SU-DHL-6 (cell line): ENCODE results near the gene DNAH12.

Source experiments
- H2AFZ ChIP-seq: fragments of 200-600 bp; sonication (generic); 2 replicates; pipeline ENCODE4 v1.6.1; 2014; ENCODE audit warnings: low read depth, mild to moderate bottlenecking, moderate library complexity, mixed read lengths, antibody characterized with exemption, low read length; ENCODE audit not compliant: severe bottlenecking
- H3F3A ChIP-seq: fragments of 200-600 bp; shearing (Covaris generic); 2 replicates; pipeline ENCODE4 v1.6.0; 2016; ENCODE audit warnings: antibody characterized with exemption, mild to moderate bottlenecking; ENCODE audit not compliant: insufficient read depth
- H3K27ac ChIP-seq: fragments of 200-600 bp; sonication (generic); 2 replicates; pipeline ENCODE4 v1.5.1; 2016; ENCODE audit warnings: low read depth, mild to moderate bottlenecking, low read length, moderate library complexity, mixed read lengths
- H3K27me3 ChIP-seq: fragments of 200-600 bp; sonication (generic), shearing (Covaris generic); 2 replicates; pipeline ENCODE4 v1.6.0; 2014; ENCODE audit warnings: mild to moderate bottlenecking, low read length
- H3K36me3 ChIP-seq: fragments of 200-600 bp; sonication (generic); 2 replicates; pipeline ENCODE4 v1.6.1; 2014; ENCODE audit warnings: mild to moderate bottlenecking, low read length, mixed read lengths
- H3K4me2 ChIP-seq: fragments of 300-600, 200-600 bp; shearing (Covaris generic), sonication (generic); 2 replicates; pipeline ENCODE4 v1.6.0; 2014; ENCODE audit warnings: low read length, low read depth, mild to moderate bottlenecking; ENCODE audit not compliant: poor library complexity, severe bottlenecking
- H3K4me3 ChIP-seq: fragments of 200-600 bp; sonication (generic); 2 replicates; pipeline ENCODE4 v1.5.1; 2014; ENCODE audit warnings: antibody characterized with exemption, low read length, mild to moderate bottlenecking, mixed read lengths; ENCODE audit not compliant: insufficient read depth, poor library complexity, severe bottlenecking
- H3K79me2 ChIP-seq: fragments of 200-600 bp; sonication (generic); 2 replicates; pipeline ENCODE4 v1.6.1; 2014; ENCODE audit warnings: mild to moderate bottlenecking, low read length, moderate library complexity; ENCODE audit not compliant: insufficient read depth
- H3K9ac ChIP-seq: fragments of 200-600 bp; sonication (generic); 2 replicates; pipeline ENCODE4 v1.7.0; 2014; ENCODE audit warnings: mild to moderate bottlenecking, low read length
- H3K9me2 ChIP-seq: fragments of 200-600 bp; sonication (generic); replicated peaks from 2 replicates; pipeline ENCODE4 v1.6.1; 2014; ENCODE audit warnings: low read length; ENCODE audit not compliant: insufficient read depth
- H3K9me3 ChIP-seq: fragments of 200-600 bp; sonication (generic); 2 replicates; pipeline ENCODE4 v1.6.1; 2014; ENCODE audit warnings: low read length, mixed read lengths; ENCODE audit not compliant: insufficient read depth
- H4K20me1 ChIP-seq: fragments of 200-600 bp; sonication (generic); 2 replicates; pipeline ENCODE4 v1.6.1; 2014; ENCODE audit warnings: low read depth, mild to moderate bottlenecking, antibody characterized with exemption, low read length, moderate library complexity, mixed read lengths
- CTCF ChIP-seq: fragments of 200-600 bp; sonication (generic); IDR thresholded peaks from one replicate; pipeline ENCODE4 v1.5.1; 2017; ENCODE audit warnings: antibody characterized with exemption, mild to moderate bottlenecking, low read length, moderate library complexity; ENCODE audit not compliant: insufficient read depth, poor library complexity, severe bottlenecking
- EZH2phosphoT487 ChIP-seq: fragments of 200-600 bp; sonication (generic), shearing (Covaris generic); conservative IDR thresholded peaks from 2 replicates; pipeline ENCODE4 v1.6.1; 2018; ENCODE audit warnings: mild to moderate bottlenecking, antibody characterized with exemption, low read length, moderate library complexity, mixed read lengths

The DNAH12 gene

DNA sequence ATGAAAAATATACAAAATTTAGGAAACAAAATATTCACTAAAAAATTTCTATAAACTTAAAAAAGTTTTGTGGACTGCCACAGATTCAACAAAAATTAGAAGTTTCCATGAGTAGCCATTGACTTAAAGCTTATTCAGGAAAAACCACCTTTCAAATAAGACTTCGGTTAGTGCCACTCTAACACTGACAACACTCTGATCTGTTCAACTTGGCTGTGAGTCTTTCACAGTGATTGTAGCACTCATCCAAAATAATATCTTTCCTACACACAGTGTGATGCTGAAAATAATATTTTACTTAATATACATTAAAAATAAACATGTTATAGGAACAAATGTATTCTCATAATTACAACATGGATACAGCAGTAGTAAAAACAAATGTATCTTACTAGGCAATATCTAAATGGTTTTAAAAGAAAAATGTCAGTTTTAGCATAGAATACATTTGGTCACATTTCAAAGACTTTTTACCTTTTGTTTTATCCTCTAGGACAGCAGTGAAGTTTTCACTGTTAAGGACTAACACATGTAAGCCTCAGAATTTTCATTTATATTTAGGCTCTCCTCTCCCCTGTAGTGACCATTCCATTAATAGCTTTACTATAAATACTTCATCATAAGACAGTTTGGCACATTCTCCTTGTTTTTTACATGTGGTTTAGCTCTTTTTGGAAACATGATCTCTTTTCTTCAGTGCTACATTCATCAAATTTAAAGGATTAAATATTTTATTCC lies 251.8 kb downstream of the DNAH12 start, which contains the start of gene ASB14:
TSS of gene ASB14 (minus strand) at position 527 of the 738 bp plus-strand sequence. CDS start 652 bp downstream, outside the sequence.
- Histone ChIP-seq H3K9ac (no peak within 1 kb of the TSS), H3K36me3 (no peaks in the 10 kb centered on the region), H4K20me1 (no peaks in the 10 kb centered on the region), H3F3A (no peaks in the 10 kb centered on the region), H3K9me3 (no peaks in the 10 kb centered on the region), H3K79me2 (no peaks in the 10 kb centered on the region), H3K4me3 (no peak within 1 kb of the TSS), H2AFZ (no peak within 1 kb of the TSS), H3K4me2 (no peak within 1 kb of the TSS), H3K27ac (no peak within 1 kb of the TSS), H3K27me3 (no peaks in the 10 kb centered on the region), H3K9me2 (no peaks in the 10 kb centered on the region)
- TF ChIP-seq CTCF (no peak), EZH2phosphoT487 (no peak)

DNA sequence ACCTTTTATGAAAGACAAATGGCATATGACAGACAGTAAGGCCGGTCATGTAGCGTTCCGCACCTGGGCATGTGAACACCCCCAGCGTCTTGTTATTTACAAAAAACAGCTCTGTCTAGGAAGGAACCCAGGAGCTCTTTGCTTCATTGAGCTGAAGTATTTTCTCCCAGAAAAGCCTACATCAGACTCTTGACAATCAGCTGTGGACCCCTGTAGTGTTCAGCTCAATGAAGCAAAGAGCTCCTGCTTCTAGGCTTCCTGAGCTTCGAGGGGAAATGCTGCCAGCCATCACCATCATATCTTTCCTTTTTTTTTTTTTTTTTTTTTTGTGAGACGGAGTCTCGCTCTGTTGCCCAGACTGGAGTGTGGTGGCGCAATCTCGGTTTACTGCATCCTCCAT lies 255.7 kb downstream of the DNAH12 start:
- no peak overlapping the region for H3K9ac ChIP-seq
- no peaks in the 10 kb centered on the region for H3K36me3 ChIP-seq
- H3K9me3 ChIP-seq, result no peaks in the 10 kb centered on the region
- TF ChIP-seq CTCF (no peak), EZH2phosphoT487 (no peak)
- H3F3A ChIP-seq, result no peaks in the 10 kb centered on the region
- H3K27me3 ChIP-seq, result no peaks in the 10 kb centered on the region
- no peak overlapping the region for H3K27ac ChIP-seq
- no peaks in the 10 kb centered on the region for H3K79me2 ChIP-seq
- H3K4me3 ChIP-seq, result no peak overlapping the region
- H3K9me2 ChIP-seq, result no peaks in the 10 kb centered on the region
- no peak overlapping the region for H3K4me2 ChIP-seq
- H2AFZ ChIP-seq, result no peak overlapping the region
- H4K20me1 ChIP-seq, result no peaks in the 10 kb centered on the region

GRCh38 chr3:57287205-57287604 lies 256.9 kb downstream of the DNAH12 start:
- TF ChIP-seq CTCF (no peak), EZH2phosphoT487 (no peak)
- Histone ChIP-seq H3K79me2 (no peaks in the 10 kb centered on the region), H3K27me3 (no peaks in the 10 kb centered on the region), H3K4me3 (no peak overlapping the region), H3K4me2 (no peak overlapping the region), H3K27ac (no peak overlapping the region), H3K9me3 (no peaks in the 10 kb centered on the region), H3K36me3 (no peaks in the 10 kb centered on the region), H4K20me1 (no peaks in the 10 kb centered on the region), H3F3A (no peaks in the 10 kb centered on the region), H2AFZ (no peak overlapping the region), H3K9me2 (no peaks in the 10 kb centered on the region), H3K9ac (no peak overlapping the region)
